H1 (cell line): ENCODE results near the gene ZBTB33. TPM values are rescaled to one million over a fixed set of nuclear protein-coding genes. Genes with fewer than 3 reads are reported as not detected.

Experiments used
- CTCF ChIA-PET: fragments of 300-600 bp; sonication (Branson Sonifier 250); formaldehyde crosslinking; loops from one replicate; lab custom pipeline; 2021; ENCODE audit not compliant: partially characterized antibody; lab: Charles Lee
- POLR2A ChIA-PET: fragments of 300-600 bp; sonication (Branson Sonifier 250); formaldehyde crosslinking; loops from one replicate; lab custom pipeline; 2021; ENCODE audit warnings: inconsistent platforms; ENCODE audit not compliant: partially characterized antibody; lab: Charles Lee
- DNase-seq, 2 experiments: peaks; one replicate each; pipeline versions ENCODE4 v3.0.0 to v3.0.0-alpha.2; 2010 to 2022; ENCODE audit warnings: low spot score in 2 of 2, low read depth in 1 of 2, mixed read lengths in 1 of 2
- FAIRE-seq: peaks from 2 replicates; lab custom pipeline; 2011; peaks lifted over from hg19 to GRCh38; lab: Jason Lieb, UNC
- H2AFZ ChIP-seq: 2 replicates; pipeline ENCODE4 v1.8.1; 2012; ENCODE audit warnings: low read length, inconsistent platforms
- H2AK5ac ChIP-seq: 2 replicates; pipeline ENCODE4 v1.6.1; 2013; ENCODE audit warnings: low read depth, low read length
- H2BK120ac ChIP-seq: replicated peaks from 2 replicates; pipeline ENCODE3; 2013; ENCODE audit warnings: low read depth, low read length, inconsistent platforms
- H2BK12ac ChIP-seq: 2 replicates; pipeline ENCODE4 v1.6.1; 2013; ENCODE audit warnings: low read depth, low read length
- H2BK15ac ChIP-seq: 2 replicates; pipeline ENCODE4 v1.6.1; 2013; ENCODE audit warnings: low read length
- H2BK20ac ChIP-seq: 2 replicates; pipeline ENCODE4 v1.6.1; 2013; ENCODE audit warnings: low read length
- H2BK5ac ChIP-seq: 2 replicates; pipeline ENCODE4 v1.6.1; 2013; ENCODE audit warnings: low read depth, low read length
- H3K14ac ChIP-seq: 2 replicates; pipeline ENCODE4 v1.6.1; 2013; ENCODE audit warnings: inconsistent platforms; ENCODE audit not compliant: insufficient read length
- H3K18ac ChIP-seq: 2 replicates; pipeline ENCODE4 v1.6.1; 2013; ENCODE audit warnings: low read length; ENCODE audit errors: extremely low read depth
- H3K23ac ChIP-seq: 2 replicates; pipeline ENCODE4 v1.6.1; 2013; ENCODE audit warnings: inconsistent platforms; ENCODE audit not compliant: insufficient read length
- H3K23me2 ChIP-seq: 2 replicates; pipeline ENCODE4 v1.6.1; 2013; ENCODE audit warnings: low read depth, low read length
- H3K27ac ChIP-seq: 2 replicates; pipeline ENCODE4 v1.6.1; 2011; ENCODE audit warnings: low read depth, low read length, inconsistent platforms
- H3K27me3 ChIP-seq, 4 experiments: replicated peaks in 1 of 4; 1 replicate in 1 of 4; 2 replicates in 3 of 4; pipeline versions ENCODE4 v1.6.1 to v1.8.1; 2011 to 2013; ENCODE audit warnings: low read length in 3 of 4, mild to moderate bottlenecking in 3 of 4, inconsistent platforms in 2 of 4, mixed read lengths in 2 of 4, moderate library complexity in 1 of 4; ENCODE audit not compliant: control insufficient read depth in 3 of 4, insufficient read depth in 3 of 4; ENCODE audit errors: extremely low read depth in 1 of 4
- H3K36me3 ChIP-seq, 4 experiments: 2 replicates each; pipeline versions ENCODE4 v1.6.1 to v1.8.1; 2011 to 2013; ENCODE audit warnings: mild to moderate bottlenecking in 4 of 4, low read length in 3 of 4, moderate library complexity in 2 of 4, control low read depth in 1 of 4, inconsistent platforms in 1 of 4; ENCODE audit not compliant: insufficient read depth in 4 of 4, control insufficient read depth in 2 of 4
- H3K4ac ChIP-seq: replicated peaks from 2 replicates; pipeline ENCODE3; 2013; ENCODE audit warnings: low read length, low read depth, mixed read lengths, inconsistent platforms; ENCODE audit not compliant: insufficient read length
- H3K4me1 ChIP-seq, 4 experiments: replicated peaks in 1 of 4; 1 replicate in 1 of 4; 2 replicates in 3 of 4; pipeline versions ENCODE4 v1.6.1 to v1.8.1; 2011 to 2013; ENCODE audit warnings: low read length in 3 of 4, inconsistent platforms in 2 of 4, mixed read lengths in 1 of 4; ENCODE audit not compliant: insufficient read depth in 4 of 4, control insufficient read depth in 3 of 4
- H3K4me2 ChIP-seq, 2 experiments: 2 replicates each; pipeline versions ENCODE4 v1.6.1 to v1.8.1; 2011 to 2013; ENCODE audit warnings: low read depth in 2 of 2, low read length in 2 of 2, control low read depth in 1 of 2, inconsistent platforms in 1 of 2, mild to moderate bottlenecking in 1 of 2; ENCODE audit not compliant: insufficient read depth in 1 of 2
- H3K4me3 ChIP-seq, 4 experiments: fragments of 200-600, 300-600 bp in 1 of 4; sonication (generic), shearing (Covaris generic), sonication (Bioruptor Twin) in 1 of 4; 2 replicates each; pipeline versions ENCODE4 v1.5.1 to v1.8.1; 2011 to 2016; ENCODE audit warnings: low read length in 4 of 4, low read depth in 3 of 4, control low read depth in 2 of 4, inconsistent platforms in 2 of 4, mild to moderate bottlenecking in 2 of 4, mixed read lengths in 1 of 4, moderate library complexity in 1 of 4; ENCODE audit not compliant: insufficient read depth in 2 of 4; ENCODE audit errors: extremely low read depth in 1 of 4
- H3K56ac ChIP-seq: replicated peaks from 2 replicates; pipeline ENCODE3; 2013; ENCODE audit warnings: low read depth, mild to moderate bottlenecking, mixed read lengths, low read length, inconsistent platforms; ENCODE audit not compliant: insufficient read length
- H3K79me1 ChIP-seq: 2 replicates; pipeline ENCODE4 v1.6.1; 2013; ENCODE audit warnings: low read depth, low read length, control low read depth
- H3K79me2 ChIP-seq, 2 experiments: 2 replicates each; pipeline versions ENCODE4 v1.6.1 to v1.8.1; 2012 to 2013; ENCODE audit warnings: low read length in 2 of 2, mild to moderate bottlenecking in 2 of 2, inconsistent platforms in 1 of 2; ENCODE audit not compliant: insufficient read depth in 2 of 2, control insufficient read depth in 1 of 2
- H3K9ac ChIP-seq, 4 experiments: replicated peaks in 1 of 4; 1 replicate in 1 of 4; 2 replicates in 3 of 4; pipeline versions ENCODE4 v1.6.1 to v1.8.1; 2011 to 2013; ENCODE audit warnings: low read depth in 3 of 4, low read length in 3 of 4, control low read depth in 2 of 4, mild to moderate bottlenecking in 2 of 4, moderate library complexity in 2 of 4, inconsistent platforms in 1 of 4; ENCODE audit errors: extremely low read depth in 1 of 4
- H3K9me3 ChIP-seq, 2 experiments: 2 replicates each; pipeline versions ENCODE4 v1.6.1 to v1.8.1; 2012 to 2013; ENCODE audit warnings: mild to moderate bottlenecking in 2 of 2, moderate library complexity in 2 of 2, control low read depth in 1 of 2, inconsistent platforms in 1 of 2, low read depth in 1 of 2, low read length in 1 of 2, mixed read lengths in 1 of 2; ENCODE audit not compliant: insufficient read depth in 2 of 2
- H4K20me1 ChIP-seq, 2 experiments: replicated peaks in 1 of 2; 2 replicates each; pipeline versions ENCODE3 to v1.8.1; 2011 to 2013; ENCODE audit warnings: inconsistent platforms in 2 of 2, low read length in 2 of 2, mild to moderate bottlenecking in 1 of 2; ENCODE audit not compliant: insufficient read depth in 2 of 2, control insufficient read depth in 1 of 2
- H4K5ac ChIP-seq: 2 replicates; pipeline ENCODE4 v1.6.1; 2013; ENCODE audit warnings: low read length, low read depth, mixed read lengths, inconsistent platforms; ENCODE audit not compliant: insufficient read length
- H4K8ac ChIP-seq: 2 replicates; pipeline ENCODE4 v1.8.0; 2013; ENCODE audit warnings: mild to moderate bottlenecking, moderate library complexity, low read length, inconsistent platforms; ENCODE audit not compliant: insufficient read depth; ENCODE audit errors: extremely low read depth
- H4K91ac ChIP-seq: replicated peaks from 2 replicates; pipeline ENCODE3; 2013; ENCODE audit warnings: low read length, mixed read lengths, inconsistent platforms; ENCODE audit not compliant: insufficient read length
- BACH1 ChIP-seq: IDR thresholded peaks from 2 replicates; pipeline ENCODE4 v1.6.1; 2012; ENCODE audit warnings: low read length, improper control_type of control experiment
- CBX5 ChIP-seq: fragments of 300-800, 300-1000 bp; sonication (generic); IDR thresholded peaks from 2 replicates; pipeline ENCODE4 v1.7.1; 2016; ENCODE audit warnings: antibody characterized with exemption, low read length, low read depth
- CREB1 ChIP-seq: IDR thresholded peaks from 2 replicates; pipeline ENCODE4 v1.6.1; 2012; ENCODE audit warnings: inconsistent platforms
- EGR1 ChIP-seq: IDR thresholded peaks from 2 replicates; pipeline ENCODE4 v1.6.1; 2011; ENCODE audit warnings: low read depth, low read length, borderline replicate concordance
- GABPA ChIP-seq: IDR thresholded peaks from 2 replicates; pipeline ENCODE4 v1.6.1; 2011; ENCODE audit warnings: mild to moderate bottlenecking, low read length, moderate library complexity, borderline replicate concordance; ENCODE audit not compliant: insufficient read depth
- SUZ12 ChIP-seq: fragments of 200-600 bp; sonication (generic); IDR thresholded peaks from 2 replicates; pipeline ENCODE4 v1.6.1; 2012; ENCODE audit warnings: mild to moderate bottlenecking, inconsistent platforms, low read length, moderate library complexity, mixed read lengths
- TBP ChIP-seq: IDR thresholded peaks from 2 replicates; pipeline ENCODE4 v1.6.1; 2011; ENCODE audit warnings: low read depth, low read length, improper control_type of control experiment
- WGBS, 2 experiments: shearing (Covaris generic) in 1 of 2; methylation state at CpG; one replicate each; pipeline versions ENCODE4 v1.1.6 to v1.1.7; 2013 to 2015; ENCODE audit warnings: low lambda C conversion rate in 2 of 2, mixed read lengths in 2 of 2, inconsistent platforms in 1 of 2, low coverage in 1 of 2, missing lambda C conversion rate in 1 of 2; ENCODE audit not compliant: insufficient replicate concordance in 2 of 2, insufficient coverage in 1 of 2, insufficient read length in 1 of 2; ENCODE audit errors: extremely low coverage in 1 of 2, missing lambda C conversion rate in 1 of 2; 5-methylcytosine and 5-hydroxymethylcytosine counted together
- polyA plus RNA-seq, 7 experiments: library from polyadenylated mRNA; depleted of rRNA in 3 of 7; stranded (reverse) in 5 of 7; unstranded in 2 of 7; fragments of >200 nt in 5 of 7; fragments of 200-250 nt in 2 of 7; gene quantifications; 1 replicate in 5 of 7; 2 replicates in 1 of 7; 4 replicates in 1 of 7; pipeline versions ENCODE4 v1.2.1 to v1.2.3, GENCODE V29; 2011 to 2013; ENCODE audit warnings: missing spikeins in 2 of 7, mixed read lengths in 2 of 7
- total RNA-seq: library from RNA; stranded (reverse); fragmentation: NEBNext Ultra II Directional; extraction: Animal tissue kit (Norgen Biotek cat#: 25700); gene quantifications from 2 replicates; pipeline ENCODE4 v1.2.1, GENCODE V29; 2021

Gene ZBTB33
- total and polyA plus RNA-seq, 2 of the 8 experiments (the other 6 are each of a cell fraction or from before 2014, with no cell fraction given) = 3.4 to 14.9 TPM

DNA sequence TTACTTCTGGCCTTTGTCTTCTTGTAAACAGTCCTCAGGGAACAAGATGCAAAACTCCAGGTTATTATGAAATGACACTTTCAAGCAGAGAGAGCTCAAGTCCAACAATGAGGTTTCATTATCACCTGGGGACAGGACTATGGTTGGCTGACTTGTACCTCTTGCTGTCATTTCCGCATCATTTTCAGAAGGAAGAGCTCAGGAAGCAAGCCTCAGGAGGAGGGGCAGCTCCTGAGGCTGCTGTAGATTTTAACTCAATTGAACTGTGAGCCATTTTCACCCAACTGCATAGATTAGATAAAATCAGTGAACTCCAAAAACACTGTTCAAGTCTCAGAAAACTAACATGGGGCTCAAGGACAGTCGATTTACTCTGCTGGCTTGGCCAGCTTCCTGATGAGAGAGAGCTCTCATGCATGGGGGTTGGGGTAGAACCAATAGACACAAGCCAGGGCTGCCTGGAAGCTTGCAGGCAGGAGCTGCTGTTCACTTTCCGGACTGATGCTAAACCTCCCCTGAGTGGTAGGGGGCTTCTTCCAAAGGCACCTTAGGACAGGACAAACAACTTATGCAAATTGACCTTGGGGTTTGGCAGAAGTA, 37.0 kb downstream of the ZBTB33 start:
- Histone ChIP-seq H2BK20ac (no peak overlapping the region), H4K20me1 (no peaks in the 10 kb centered on the region), H4K91ac (no peak overlapping the region), H3K79me2 (no peaks in the 10 kb centered on the region), H4K8ac (no peak overlapping the region), H2AK5ac (no peak overlapping the region), H3K4me3 (no peak overlapping the region), H3K4me1 (no peaks in the 10 kb centered on the region), H2BK12ac (no peak overlapping the region), H3K27me3 (no peaks in the 10 kb centered on the region), H2AFZ (no peak overlapping the region), H3K4ac (no peak overlapping the region), H3K23ac (no peak overlapping the region), H3K56ac (no peak overlapping the region), H3K4me2 (no peak overlapping the region), H3K36me3 (no peaks in the 10 kb centered on the region), H2BK120ac (no peak overlapping the region), H3K23me2 (no peaks in the 10 kb centered on the region), H3K9me3 (no peaks in the 10 kb centered on the region), H3K27ac (no peak overlapping the region), H3K14ac (no peak overlapping the region), H2BK15ac (no peak overlapping the region), H2BK5ac (no peak overlapping the region), H3K9ac (no peak overlapping the region), H4K5ac (no peak overlapping the region), H3K18ac (no peak overlapping the region), H3K79me1 (no peaks in the 10 kb centered on the region)
- POLR2A ChIA-PET = interaction anchor here (1.1 kb wide), 1 partner anchor 37 kb away, joined by 3 read pairs; the partner anchor contains the start of gene ZBTB33
- no peak for DNase-seq
- no peak for FAIRE-seq
- CTCF ChIA-PET = interaction anchor here (1.0 to 2.1 kb wide), 4 partner anchors 10 to 164 kb away, joined by 3 to 8 read pairs (median 4); no protein-coding TSS in a partner anchor
- 82% methylated on average over 2 of the region's 3 CpGs; no CpG with 5 or more reads in 1 of the 2 experiments for WGBS, 2 experiments
- TF ChIP-seq CREB1 (no peak), SUZ12 (no peak), TBP (no peak), EGR1 (no peak), GABPA (no peak), CBX5 (no peak), BACH1 (no peak)
